ENCODE data around the gene TM2D3. TPM values are rescaled to one million over a fixed set of nuclear protein-coding genes. Genes with fewer than 3 reads are reported as not detected.
A peak's percentile ranks its signal among the peaks of the same experiment; 100 is the strongest.

The TM2D3 gene
- total and polyA plus RNA-seq, 3 donors from 2014 or later = 60.2 to 69.9 (median 69.5) TPM

DNA sequence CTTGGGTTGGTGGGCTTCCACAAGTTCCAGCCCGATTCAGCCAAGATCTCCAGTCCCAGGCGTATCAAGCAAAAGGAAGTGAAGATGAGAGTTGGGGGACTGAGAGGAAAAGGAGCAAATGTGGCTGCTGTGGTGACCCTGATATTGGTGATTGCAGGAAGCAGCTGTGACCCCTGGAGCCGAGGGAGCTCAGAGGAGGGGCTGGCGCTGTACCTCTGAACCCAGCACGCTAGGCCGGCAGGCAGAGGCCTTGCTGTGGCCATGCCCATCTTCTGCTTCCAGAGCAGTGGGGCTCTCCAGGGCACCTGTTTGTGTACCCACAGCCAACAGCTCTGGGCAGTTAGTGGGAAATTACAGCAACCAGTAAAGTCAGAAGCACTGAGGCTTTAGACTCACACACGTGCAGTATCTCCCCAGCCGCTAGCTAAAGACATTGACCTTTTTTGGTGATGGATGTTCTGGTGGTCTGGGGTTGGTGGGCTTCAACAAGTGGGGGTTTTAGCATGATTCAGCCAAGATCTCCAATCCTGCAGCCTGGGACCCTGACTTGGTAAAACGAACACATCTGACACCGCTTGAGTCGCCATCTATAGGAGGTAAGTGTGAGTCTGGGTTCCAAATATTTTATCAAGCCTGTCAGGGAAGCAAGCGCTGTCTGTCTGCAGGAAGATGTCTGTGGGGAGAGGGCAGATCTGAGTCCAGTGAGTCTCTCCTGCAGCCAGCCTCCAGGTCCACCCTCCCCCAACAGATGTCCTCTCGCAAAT, 33.1 kb downstream of the TM2D3 start:
- TF ChIP-seq, protein P1, sequence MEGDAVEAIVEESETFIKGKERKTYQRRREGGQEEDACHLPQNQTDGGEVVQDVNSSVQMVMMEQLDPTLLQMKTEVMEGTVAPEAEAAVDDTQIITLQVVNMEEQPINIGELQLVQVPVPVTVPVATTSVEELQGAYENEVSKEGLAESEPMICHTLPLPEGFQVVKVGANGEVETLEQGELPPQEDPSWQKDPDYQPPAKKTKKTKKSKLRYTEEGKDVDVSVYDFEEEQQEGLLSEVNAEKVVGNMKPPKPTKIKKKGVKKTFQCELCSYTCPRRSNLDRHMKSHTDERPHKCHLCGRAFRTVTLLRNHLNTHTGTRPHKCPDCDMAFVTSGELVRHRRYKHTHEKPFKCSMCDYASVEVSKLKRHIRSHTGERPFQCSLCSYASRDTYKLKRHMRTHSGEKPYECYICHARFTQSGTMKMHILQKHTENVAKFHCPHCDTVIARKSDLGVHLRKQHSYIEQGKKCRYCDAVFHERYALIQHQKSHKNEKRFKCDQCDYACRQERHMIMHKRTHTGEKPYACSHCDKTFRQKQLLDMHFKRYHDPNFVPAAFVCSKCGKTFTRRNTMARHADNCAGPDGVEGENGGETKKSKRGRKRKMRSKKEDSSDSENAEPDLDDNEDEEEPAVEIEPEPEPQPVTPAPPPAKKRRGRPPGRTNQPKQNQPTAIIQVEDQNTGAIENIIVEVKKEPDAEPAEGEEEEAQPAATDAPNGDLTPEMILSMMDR (IDR thresholded peaks at IDR 0.05) = no peak
- TF ChIP-seq POLR2A (IDR thresholded peaks at IDR 0.05) = no peak
- intact Hi-C loops (cut with DNase I; ENCODE audit: low total_unique reads) = no loop called here
- H3K4me1 ChIP-seq = peaks cover 15% of the 10 kb centered on the region
- no peaks in the 10 kb centered on the region for H3K36me3 ChIP-seq (ENCODE audit: low read depth, missing control alignments)
- H3K9me3 ChIP-seq = no peaks in the 10 kb centered on the region
- no peak overlapping the region for H3K4me3 ChIP-seq
- H3K27me3 ChIP-seq = no peaks in the 10 kb centered on the region
- no peak for DNase-seq
- WGBS, 2 donors = 81 to 85% methylated on average over 11 to 13 of the region's 13 CpGs
- no peak overlapping the region for H3K27ac ChIP-seq

GRCh38 chr15:101618076-101618475, 34.1 kb downstream of the TM2D3 start:
- TF ChIP-seq, protein P1 (IDR thresholded peaks at IDR 0.05) = no peak
- no peak for TF ChIP-seq POLR2A (IDR thresholded peaks at IDR 0.05)
- no peak for DNase-seq
- Histone ChIP-seq H3K27ac (no peak overlapping the region), H3K4me1 (peaks cover 18% of the 10 kb centered on the region), H3K36me3 (ENCODE audit: low read depth, missing control alignments) (no peaks in the 10 kb centered on the region), H3K4me3 (no peak overlapping the region), H3K9me3 (no peaks in the 10 kb centered on the region), H3K27me3 (no peaks in the 10 kb centered on the region)
- 91% methylated on average over 10 of the region's 10 CpGs for WGBS, 2 donors
- intact Hi-C loops (cut with DNase I; ENCODE audit: low total_unique reads) = no loop called here

GRCh38 chr15:101617390-101617965, 34.7 kb downstream of the TM2D3 start:
- DNase-seq = no peak
- WGBS, 2 donors = 86 to 87% methylated on average over 14 to 17 of the region's 17 CpGs
- Histone ChIP-seq H3K27me3 (no peaks in the 10 kb centered on the region), H3K36me3 (ENCODE audit: low read depth, missing control alignments) (no peaks in the 10 kb centered on the region), H3K27ac (no peak overlapping the region), H3K4me3 (no peak overlapping the region), H3K9me3 (no peaks in the 10 kb centered on the region), H3K4me1 (peaks cover 18% of the 10 kb centered on the region)
- TF ChIP-seq, protein P1 (IDR thresholded peaks at IDR 0.05) = no peak
- TF ChIP-seq POLR2A (IDR thresholded peaks at IDR 0.05) = no peak
- intact Hi-C loops (cut with DNase I; ENCODE audit: low total_unique reads) = no loop called here

DNA sequence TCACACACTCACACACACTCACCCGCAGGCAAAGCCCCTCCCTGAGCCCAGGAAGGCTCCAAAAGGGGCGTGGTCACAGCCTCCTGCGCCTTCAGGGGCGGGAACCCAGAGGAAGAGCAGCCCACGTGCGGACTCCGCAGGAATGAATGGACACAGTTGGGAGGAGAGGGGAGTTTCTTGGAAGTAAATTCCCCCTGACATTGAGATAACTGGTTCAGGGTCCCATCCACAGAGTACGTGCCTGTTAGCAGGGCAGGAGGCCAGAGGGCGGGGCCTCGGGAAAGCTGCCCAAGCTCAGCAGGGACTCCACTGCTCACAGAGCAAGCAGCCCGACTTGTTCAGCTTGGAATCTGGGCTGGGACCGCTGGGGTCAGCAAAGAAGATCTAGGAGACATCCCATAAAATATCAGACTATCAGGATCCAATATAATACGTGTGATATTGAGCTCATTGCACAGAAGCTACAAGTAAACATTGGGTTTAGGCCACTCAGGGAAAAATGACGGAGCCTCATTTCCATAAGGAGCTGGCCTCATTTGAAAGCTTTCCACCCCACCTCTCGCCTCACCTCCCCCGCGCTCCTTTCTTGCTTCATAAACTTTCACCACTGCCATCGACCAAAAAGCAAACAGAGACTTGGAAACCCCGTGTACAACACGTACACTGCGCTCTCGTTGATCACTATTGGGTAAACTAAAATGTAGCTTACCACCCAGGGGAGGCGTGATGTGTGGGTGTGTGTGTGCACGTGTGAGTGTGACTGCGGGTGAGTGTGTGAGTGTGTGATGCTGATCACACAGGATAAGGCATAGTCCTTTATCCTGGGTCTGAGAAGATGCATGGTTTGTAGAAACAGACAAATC, 36.0 kb downstream of the TM2D3 start:
- peaks cover 18% of the 10 kb centered on the region for H3K4me1 ChIP-seq
- WGBS, 2 donors = 18 to 21% methylated on average over 17 to 25 of the region's 25 CpGs
- intact Hi-C loops (cut with DNase I; ENCODE audit: low total_unique reads) = no loop called here
- no peak overlapping the region for H3K4me3 ChIP-seq
- DNase-seq = peak; percentile 71
- no peak overlapping the region for H3K27ac ChIP-seq
- TF ChIP-seq POLR2A (IDR thresholded peaks at IDR 0.05) = no peak
- TF ChIP-seq, protein P1 (IDR thresholded peaks at IDR 0.05) = no peak
- H3K9me3 ChIP-seq = no peaks in the 10 kb centered on the region
- no peaks in the 10 kb centered on the region for H3K36me3 ChIP-seq (ENCODE audit: low read depth, missing control alignments)
- H3K27me3 ChIP-seq = no peaks in the 10 kb centered on the region
